ENCODE measurements around the gene UBE4A. TPM values are rescaled to one million over a fixed set of nuclear protein-coding genes. Genes with fewer than 3 reads are reported as not detected.
A peak's percentile ranks its signal among the peaks of the same experiment; 100 is the strongest.

The UBE4A gene
- total RNA-seq, 1 donor = 58.3 TPM

DNA sequence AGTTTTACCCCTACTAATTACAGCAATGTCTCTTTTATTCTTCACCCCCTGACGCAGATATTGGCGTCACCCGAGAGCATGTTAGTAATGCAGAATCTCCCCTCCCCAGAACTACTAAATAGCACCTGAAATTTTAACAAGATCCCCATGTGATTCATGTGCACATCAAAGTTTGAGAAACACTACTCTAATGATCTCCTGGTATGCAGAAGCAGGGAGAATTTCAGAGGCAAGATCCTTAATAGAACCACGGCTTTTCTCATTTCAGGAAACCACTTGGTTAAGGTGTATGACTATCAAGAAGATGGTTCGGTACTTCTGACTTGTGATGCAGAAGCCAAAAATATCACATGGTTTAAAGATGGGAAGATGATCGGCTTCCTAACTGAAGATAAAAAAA is 9.9 kb upstream of the UBE4A start:
- no peak overlapping the region for H3K4me3 ChIP-seq (ENCODE audit: low read depth, low read length)
- TF ChIP-seq CTCF (IDR thresholded peaks at IDR 0.05; ENCODE audit: insufficient read depth, low read depth, low read length) = no peak
- no peak for DNase-seq (ENCODE audit: low read depth)

DNA sequence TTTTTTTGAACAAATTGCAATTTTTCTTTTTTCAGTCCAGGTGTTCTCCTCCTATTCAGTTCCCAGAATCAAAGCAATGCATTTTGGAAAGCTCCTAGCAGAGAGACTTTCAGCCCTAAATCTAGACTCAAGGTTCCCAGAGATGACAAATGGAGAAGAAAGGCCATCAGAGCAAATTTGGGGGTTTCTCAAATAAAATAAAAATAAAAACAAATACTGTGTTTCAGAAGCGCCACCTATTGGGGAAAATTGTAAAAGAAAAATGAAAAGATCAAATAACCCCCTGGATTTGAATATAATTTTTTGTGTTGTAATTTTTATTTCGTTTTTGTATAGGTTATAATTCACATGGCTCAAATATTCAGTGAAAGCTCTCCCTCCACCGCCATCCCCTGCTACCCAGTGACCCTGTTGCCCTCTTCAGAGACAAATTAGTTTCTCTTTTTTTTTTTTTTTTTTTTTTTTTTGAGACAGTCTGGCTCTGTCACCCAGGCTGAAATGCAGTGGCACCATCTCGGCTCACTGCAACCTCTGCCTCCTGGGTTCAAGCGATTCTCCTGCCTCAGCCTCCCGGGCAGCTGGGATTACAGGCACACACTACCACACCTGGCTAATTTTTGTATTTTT is 6.2 kb upstream of the UBE4A start:
- H3K4me3 ChIP-seq (ENCODE audit: low read depth, low read length) = no peak overlapping the region
- DNase-seq (ENCODE audit: low read depth) = peak; percentile 30
- TF ChIP-seq CTCF (IDR thresholded peaks at IDR 0.05; ENCODE audit: insufficient read depth, low read depth, low read length) = peak; percentile 45

DNA sequence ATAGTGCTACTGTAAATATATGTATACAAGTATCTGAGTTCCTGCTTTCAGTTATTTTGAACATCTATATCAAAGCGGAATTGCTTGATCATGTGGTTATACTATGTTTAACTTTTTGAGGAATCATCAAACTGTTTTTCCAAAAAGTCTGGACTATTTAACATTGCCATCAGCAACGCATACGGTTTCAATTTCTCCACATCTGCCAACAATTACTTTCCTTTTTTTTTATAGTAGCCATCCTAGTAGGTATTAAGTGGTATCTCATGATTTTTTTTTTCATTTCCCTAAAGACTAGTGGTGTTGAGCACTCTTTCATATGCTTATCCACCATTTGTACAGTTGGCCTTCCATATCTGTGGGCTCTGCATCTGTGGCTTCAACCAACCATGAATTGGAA is 1.3 kb upstream of the UBE4A start:
- no peak for TF ChIP-seq CTCF (IDR thresholded peaks at IDR 0.05; ENCODE audit: insufficient read depth, low read depth, low read length)
- DNase-seq (ENCODE audit: low read depth) = no peak
- H3K4me3 ChIP-seq (ENCODE audit: low read depth, low read length) = no peak overlapping the region

- no peak for TF ChIP-seq CTCF (IDR thresholded peaks at IDR 0.05; ENCODE audit: insufficient read depth, low read depth, low read length)
- H3K4me3 ChIP-seq (ENCODE audit: low read depth, low read length) = no peak overlapping the region
- DNase-seq (ENCODE audit: low read depth) = no peak
Measured at GRCh38 chr11:118364956-118365615, 5.7 kb downstream of the UBE4A start.

DNA sequence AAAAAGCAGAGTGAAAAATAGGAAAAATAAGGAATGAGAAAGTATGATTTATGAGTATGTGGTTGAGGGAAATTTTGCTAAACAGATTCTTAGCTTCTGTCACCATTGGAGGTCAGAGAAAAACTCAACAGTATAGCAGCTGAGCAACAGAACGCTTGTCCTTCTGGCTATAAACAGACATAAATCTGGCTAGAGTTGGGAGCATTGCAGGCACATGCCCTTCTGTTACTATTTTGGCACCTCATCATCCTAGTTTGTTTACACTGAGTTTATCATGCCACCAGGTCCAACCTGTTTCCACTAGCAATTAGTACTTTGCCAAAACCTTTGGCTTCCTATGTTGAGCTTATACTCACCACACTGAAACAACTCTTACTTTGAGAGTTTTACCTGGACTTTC is 6.9 kb downstream of the UBE4A start:
- H3K4me3 ChIP-seq (ENCODE audit: low read depth, low read length) = no peak overlapping the region
- TF ChIP-seq CTCF (IDR thresholded peaks at IDR 0.05; ENCODE audit: insufficient read depth, low read depth, low read length) = no peak
- no peak for DNase-seq (ENCODE audit: low read depth)

DNA sequence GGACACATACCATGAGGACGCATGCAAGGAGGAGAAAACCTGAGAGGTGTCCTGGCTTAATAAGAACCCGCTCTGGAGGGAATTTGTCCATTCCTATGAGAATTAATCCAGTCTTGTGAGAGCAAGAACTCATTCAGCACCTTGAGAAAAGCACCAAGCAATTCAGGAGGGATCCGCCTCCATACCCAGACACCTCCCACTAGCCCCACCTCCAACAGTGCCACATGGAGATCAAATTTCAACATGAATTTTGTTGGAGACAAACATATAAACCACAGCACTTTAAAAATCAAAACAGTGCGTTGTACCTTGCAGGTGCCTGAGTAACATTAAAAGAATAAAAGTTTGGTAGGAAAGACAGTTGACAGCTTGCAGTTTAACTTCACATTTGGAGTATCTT is 11.4 kb downstream of the UBE4A start:
- H3K4me3 ChIP-seq (ENCODE audit: low read depth, low read length) = no peak overlapping the region
- DNase-seq (ENCODE audit: low read depth) = no peak
- no peak for TF ChIP-seq CTCF (IDR thresholded peaks at IDR 0.05; ENCODE audit: insufficient read depth, low read depth, low read length)

- H3K4me3 ChIP-seq (ENCODE audit: low read depth, low read length) = no peak overlapping the region
- DNase-seq (ENCODE audit: low read depth) = no peak
- no peak for TF ChIP-seq CTCF (IDR thresholded peaks at IDR 0.05; ENCODE audit: insufficient read depth, low read depth, low read length)
Measured at GRCh38 chr11:118373263-118373662, 13.9 kb downstream of the UBE4A start.
